ENCODE results near the gene ATP11B. TPM values are rescaled to one million over a fixed set of nuclear protein-coding genes. Genes with fewer than 3 reads are reported as not detected.

Gene ATP11B
- total RNA-seq, result 100 to 1,000 TPM; 158 to 160 TPM

DNA sequence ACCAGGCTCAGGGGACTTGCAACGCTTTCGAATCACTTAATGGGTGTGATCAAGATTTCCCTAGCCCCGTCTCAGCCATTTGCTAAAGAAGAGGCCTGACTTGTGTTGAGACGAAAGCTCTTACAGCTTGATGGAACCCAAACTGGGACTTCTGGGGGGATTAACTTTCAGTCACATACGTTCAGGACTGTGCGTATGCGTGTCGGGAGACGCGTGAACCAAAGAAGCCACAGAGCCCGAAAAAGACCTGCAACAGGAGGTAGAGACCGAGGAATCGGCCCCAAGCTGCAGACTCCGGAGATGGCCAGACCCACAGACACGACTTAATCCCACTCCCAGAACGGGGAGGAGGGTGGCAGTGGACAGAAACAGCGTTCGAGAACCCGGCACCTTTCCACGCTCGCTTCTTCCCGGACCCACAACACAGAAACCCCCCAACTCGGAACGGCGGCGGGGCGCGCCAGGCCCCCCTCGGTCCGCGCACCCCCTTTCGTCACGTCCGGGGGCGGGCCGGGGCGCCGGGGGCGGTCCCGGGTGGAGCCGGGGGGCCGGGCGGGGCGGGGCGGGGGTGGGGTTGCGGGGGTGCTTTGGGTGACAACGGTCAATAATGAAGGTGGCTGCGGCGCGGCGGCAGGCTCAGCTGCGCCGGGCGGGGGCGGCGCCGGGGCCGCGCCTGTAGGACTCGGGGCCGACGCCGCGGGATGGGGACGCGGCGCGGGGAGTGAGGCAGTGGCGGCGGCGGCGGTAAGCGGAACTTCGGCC, at the start of gene ATP11B:
ATP11B (plus strand) TSS at position 604 of the 762 bp plus-strand sequence. CDS start 256 bp downstream, outside the sequence.
- peaks cover 5% of the 10 kb centered on the region for H3K36me3 Mint-ChIP-seq
- H3K4me3 Mint-ChIP-seq, result peak within 1 kb of the TSS; percentile 97
- peak; percentile 90 to 93 for ATAC-seq
- H3K27ac Mint-ChIP-seq, result peak within 1 kb of the TSS; percentile 97
- DNase-seq (ENCODE audit: low spot score), result peak; percentile 86
- no peaks in the 10 kb centered on the region for H3K9me3 Mint-ChIP-seq
- peaks cover 26% of the 10 kb centered on the region in 2 donors for H3K4me1 Mint-ChIP-seq (ENCODE audit: low read depth in 2 of 2)
- H3K27me3 Mint-ChIP-seq, result peaks cover 0 to 1% of the 10 kb centered on the region in 2 donors

DNA sequence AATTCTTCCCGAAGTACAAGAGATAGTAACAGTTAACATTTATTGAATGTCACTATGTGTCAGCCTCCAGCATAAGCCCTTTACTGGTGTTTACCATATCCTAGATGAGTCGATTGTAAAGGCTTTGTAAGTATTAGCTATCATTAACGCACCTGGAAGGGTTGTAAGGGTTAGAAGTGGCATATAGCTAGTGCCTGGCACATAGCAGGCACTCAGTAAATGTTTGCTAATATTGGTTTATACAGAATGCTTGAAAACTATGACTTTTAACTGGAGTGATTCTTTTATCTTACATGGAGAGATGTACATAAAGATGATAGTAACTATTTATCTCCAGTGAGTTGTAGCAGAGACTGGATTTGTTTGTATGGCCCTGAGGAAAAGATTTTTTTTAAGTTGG, 46.3 kb upstream of the ATP11B start:
- Mint-ChIP-seq H3K27me3 (peaks cover 0 to 3% of the 10 kb centered on the region in 2 donors), H3K9me3 (no peaks in the 10 kb centered on the region), H3K4me3 (no peak overlapping the region), H3K27ac (no peak overlapping the region), H3K4me1 (ENCODE audit: low read depth in 2 of 2) (no peaks in the 10 kb centered on the region), H3K36me3 (no peaks in the 10 kb centered on the region)
- DNase-seq (ENCODE audit: low spot score), result no peak
- no peak for ATAC-seq

DNA sequence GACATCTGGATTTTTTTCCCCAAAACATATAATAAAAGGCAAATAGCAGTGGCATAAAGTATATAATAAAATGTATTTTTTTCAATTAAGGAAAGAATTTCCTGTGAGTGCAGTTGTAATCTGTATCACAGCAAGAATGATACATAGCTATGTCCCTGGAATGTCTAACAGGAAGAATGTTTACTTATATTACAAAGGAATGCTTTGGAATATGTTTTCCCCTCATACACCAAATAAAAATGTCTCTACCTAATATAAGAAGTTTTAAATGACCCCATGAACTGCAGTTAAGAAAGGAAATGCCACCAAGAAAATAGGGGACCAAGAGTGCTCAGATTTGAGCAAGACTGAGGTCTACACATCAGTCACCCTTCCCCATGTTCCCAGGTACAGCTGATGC, 38.0 kb upstream of the ATP11B start:
- ATAC-seq, result no peak
- H3K27me3 Mint-ChIP-seq, result peaks cover 9 to 19% of the 10 kb centered on the region in 2 donors
- H3K4me1 Mint-ChIP-seq (ENCODE audit: low read depth in 2 of 2), result no peaks in the 10 kb centered on the region
- DNase-seq (ENCODE audit: low spot score), result no peak
- no peak overlapping the region for H3K27ac Mint-ChIP-seq
- H3K4me3 Mint-ChIP-seq, result no peak overlapping the region
- no peaks in the 10 kb centered on the region for H3K9me3 Mint-ChIP-seq
- no peaks in the 10 kb centered on the region for H3K36me3 Mint-ChIP-seq

DNA sequence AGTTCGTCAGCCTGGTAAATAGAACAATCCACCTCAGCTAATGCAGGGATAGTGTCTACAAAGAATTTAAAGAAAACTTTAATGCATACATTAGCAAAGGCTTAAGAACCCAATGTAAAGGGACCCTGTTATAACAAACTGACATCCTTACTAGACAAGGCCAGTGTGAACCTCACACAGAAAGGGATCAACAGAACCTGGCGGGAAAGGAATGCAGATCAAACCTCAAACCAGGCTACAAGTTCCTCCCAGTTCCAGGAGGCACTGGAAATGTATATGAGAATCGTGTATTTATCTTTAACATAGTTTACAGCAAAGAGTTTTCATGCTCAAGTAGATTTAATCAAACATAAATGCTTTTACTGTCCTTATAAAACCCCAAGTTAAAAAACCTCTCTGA, 37.6 kb upstream of the ATP11B start:
- Mint-ChIP-seq H3K4me1 (ENCODE audit: low read depth in 2 of 2) (no peaks in the 10 kb centered on the region), H3K9me3 (no peaks in the 10 kb centered on the region), H3K27me3 (peaks cover 9 to 19% of the 10 kb centered on the region in 2 donors), H3K4me3 (no peak overlapping the region), H3K36me3 (no peaks in the 10 kb centered on the region), H3K27ac (no peak overlapping the region)
- no peak for ATAC-seq
- DNase-seq (ENCODE audit: low spot score), result no peak

DNA sequence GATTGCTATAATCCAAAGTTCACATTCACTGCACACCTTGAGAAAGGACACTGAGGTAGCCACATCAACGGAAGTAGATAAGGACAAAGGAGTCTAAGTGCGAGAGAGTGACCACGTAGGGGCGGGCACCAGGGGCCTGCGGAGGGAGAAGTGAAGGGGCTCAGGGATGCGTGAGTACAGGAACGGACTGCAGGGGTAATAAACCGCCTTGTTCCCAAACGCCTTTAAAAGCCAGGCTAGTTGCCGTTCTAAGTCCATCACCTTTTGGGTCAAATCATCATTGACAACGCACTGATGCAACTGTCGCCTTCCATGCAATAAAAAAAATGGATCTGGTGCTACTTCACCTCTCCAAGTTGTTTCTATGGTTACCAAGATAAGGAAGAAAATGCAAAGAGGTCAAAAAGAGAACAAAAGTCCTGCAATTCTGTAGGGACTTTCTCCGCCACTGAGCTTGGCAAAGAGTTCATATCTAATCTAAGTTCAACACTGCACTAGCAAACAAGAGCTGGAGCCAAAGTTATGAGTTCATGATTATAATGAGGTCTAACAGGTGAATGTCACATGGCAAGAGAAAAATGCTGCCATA, 32.6 kb upstream of the ATP11B start:
- Mint-ChIP-seq H3K27me3 (peaks cover 17 to 20% of the 10 kb centered on the region in 2 donors), H3K27ac (no peak overlapping the region), H3K4me3 (no peak overlapping the region), H3K4me1 (ENCODE audit: low read depth in 2 of 2) (no peaks in the 10 kb centered on the region), H3K36me3 (no peaks in the 10 kb centered on the region), H3K9me3 (no peaks in the 10 kb centered on the region)
- no peak for DNase-seq (ENCODE audit: low spot score)
- ATAC-seq, result no peak

DNA sequence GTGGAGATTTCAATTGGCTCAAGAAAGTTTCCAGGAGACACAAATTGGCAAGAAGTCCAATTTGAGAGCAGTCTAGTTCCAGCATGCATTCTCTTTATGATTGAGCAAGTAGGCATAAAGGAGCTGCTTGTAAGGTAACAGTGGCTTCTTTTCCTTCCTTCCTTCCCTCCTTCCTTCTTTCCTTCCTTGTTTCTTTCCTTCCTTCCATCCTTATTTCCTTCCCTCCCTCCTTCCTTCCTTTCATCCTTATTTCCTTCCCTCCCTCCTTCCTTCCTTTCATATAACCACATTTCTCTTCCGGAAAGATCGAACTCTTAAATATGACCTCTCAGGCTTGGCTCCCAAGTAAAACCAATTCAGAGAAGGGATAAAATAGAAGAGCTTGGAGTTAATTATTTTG, 29.4 kb upstream of the ATP11B start:
- no peak for DNase-seq (ENCODE audit: low spot score)
- Mint-ChIP-seq H3K27me3 (peaks cover 8 to 13% of the 10 kb centered on the region in 2 donors), H3K9me3 (no peaks in the 10 kb centered on the region), H3K36me3 (no peaks in the 10 kb centered on the region), H3K27ac (no peak overlapping the region), H3K4me3 (no peak overlapping the region), H3K4me1 (ENCODE audit: low read depth in 2 of 2) (no peaks in the 10 kb centered on the region)
- ATAC-seq, result no peak

DNA sequence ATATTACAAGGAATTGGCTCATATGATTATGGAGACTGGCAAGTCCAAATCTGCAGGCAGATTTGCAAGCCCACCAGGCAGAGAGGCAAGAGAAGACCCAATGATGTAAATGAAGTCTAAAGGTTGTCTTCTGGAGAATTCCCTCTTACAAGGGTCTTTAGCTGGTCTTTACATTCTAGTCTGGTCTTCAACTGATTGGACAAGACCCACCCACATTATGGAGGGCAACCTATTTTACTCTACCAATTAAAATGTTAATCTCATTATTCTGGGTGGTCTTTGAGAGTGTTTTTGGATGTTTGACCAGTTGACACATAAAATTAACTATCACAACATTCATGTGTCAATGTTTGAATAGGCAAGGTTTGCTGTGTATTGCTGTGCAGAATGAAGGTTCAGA, 28.0 kb upstream of the ATP11B start:
- ATAC-seq, result no peak
- H3K27me3 Mint-ChIP-seq, result peaks cover 8 to 13% of the 10 kb centered on the region in 2 donors
- no peak overlapping the region for H3K27ac Mint-ChIP-seq
- no peak overlapping the region for H3K4me3 Mint-ChIP-seq
- no peaks in the 10 kb centered on the region for H3K36me3 Mint-ChIP-seq
- no peaks in the 10 kb centered on the region for H3K9me3 Mint-ChIP-seq
- H3K4me1 Mint-ChIP-seq (ENCODE audit: low read depth in 2 of 2), result no peaks in the 10 kb centered on the region
- DNase-seq (ENCODE audit: low spot score), result no peak

DNA sequence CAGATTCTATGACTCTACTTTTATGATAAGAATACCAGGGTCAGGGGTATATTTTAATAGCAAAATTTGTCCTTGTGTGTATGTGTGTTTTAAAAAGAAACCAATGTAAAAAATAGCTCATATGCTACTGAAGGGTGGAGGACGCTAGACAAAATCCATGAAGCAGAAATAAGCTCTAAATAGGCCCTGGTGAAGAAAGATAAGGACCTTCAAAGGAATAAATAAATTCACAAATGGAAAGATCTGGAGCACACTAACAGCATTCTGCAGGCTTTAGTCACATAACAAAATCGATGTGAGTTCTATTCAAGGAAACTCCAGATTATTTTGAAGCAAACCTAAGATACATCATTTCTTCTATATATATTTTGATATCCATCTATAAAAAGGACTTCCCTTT, 27.2 kb upstream of the ATP11B start:
- no peaks in the 10 kb centered on the region for H3K4me1 Mint-ChIP-seq (ENCODE audit: low read depth in 2 of 2)
- H3K36me3 Mint-ChIP-seq, result no peaks in the 10 kb centered on the region
- peaks cover 8 to 13% of the 10 kb centered on the region in 2 donors for H3K27me3 Mint-ChIP-seq
- no peak overlapping the region for H3K27ac Mint-ChIP-seq
- ATAC-seq, result no peak
- H3K9me3 Mint-ChIP-seq, result no peaks in the 10 kb centered on the region
- DNase-seq (ENCODE audit: low spot score), result no peak
- no peak overlapping the region for H3K4me3 Mint-ChIP-seq

DNA sequence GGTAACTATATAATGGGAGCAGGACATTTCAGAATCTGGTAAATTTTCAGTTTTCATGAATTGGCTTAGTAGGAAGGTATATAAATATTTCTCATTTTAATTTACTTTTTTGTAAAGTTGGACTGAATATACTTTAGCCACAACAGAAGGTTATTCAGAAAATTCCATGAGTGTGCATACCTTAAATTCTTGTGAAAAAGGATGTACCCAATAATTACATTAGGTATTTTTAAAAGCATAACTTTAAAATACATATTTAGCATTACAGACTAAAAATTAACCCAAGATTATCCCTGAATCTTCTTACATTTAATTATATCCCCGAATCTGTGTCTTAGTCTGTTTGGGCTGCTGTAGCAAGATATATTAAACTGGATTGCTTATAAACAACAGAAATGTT, 24.9 kb upstream of the ATP11B start:
- Mint-ChIP-seq H3K27ac (no peak overlapping the region), H3K9me3 (no peaks in the 10 kb centered on the region), H3K27me3 (peaks cover 12 to 15% of the 10 kb centered on the region in 2 donors), H3K36me3 (no peaks in the 10 kb centered on the region), H3K4me1 (ENCODE audit: low read depth in 2 of 2) (no peaks in the 10 kb centered on the region), H3K4me3 (no peak overlapping the region)
- DNase-seq (ENCODE audit: low spot score) (no peak), ATAC-seq (no peak)

DNA sequence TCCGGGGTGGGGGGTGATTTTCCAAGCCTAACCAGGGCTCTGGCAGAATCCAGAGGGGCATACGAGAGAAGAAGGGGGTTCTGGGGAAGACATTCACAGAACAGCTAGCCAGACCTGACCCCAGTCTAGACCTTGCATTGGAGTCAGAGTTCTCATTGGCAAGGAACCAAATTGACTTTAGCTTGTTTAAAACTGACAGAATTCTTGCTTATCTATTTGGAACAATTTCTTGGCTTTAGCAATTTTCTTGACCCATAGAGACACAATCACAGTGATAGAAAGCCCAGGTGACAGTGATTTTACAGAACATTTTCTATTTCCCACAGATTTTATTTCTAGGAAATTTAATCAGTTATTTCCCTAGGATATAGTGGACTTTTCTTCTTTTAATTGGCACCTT, 23.6 kb upstream of the ATP11B start:
- no peaks in the 10 kb centered on the region for H3K9me3 Mint-ChIP-seq
- H3K4me3 Mint-ChIP-seq, result no peak overlapping the region
- H3K4me1 Mint-ChIP-seq (ENCODE audit: low read depth in 2 of 2), result no peaks in the 10 kb centered on the region
- peaks cover 11 to 12% of the 10 kb centered on the region in 2 donors for H3K27me3 Mint-ChIP-seq
- peaks cover under 1% of the 10 kb centered on the region for H3K36me3 Mint-ChIP-seq
- ATAC-seq (no peak), DNase-seq (ENCODE audit: low spot score) (no peak)
- H3K27ac Mint-ChIP-seq, result no peak overlapping the region

DNA sequence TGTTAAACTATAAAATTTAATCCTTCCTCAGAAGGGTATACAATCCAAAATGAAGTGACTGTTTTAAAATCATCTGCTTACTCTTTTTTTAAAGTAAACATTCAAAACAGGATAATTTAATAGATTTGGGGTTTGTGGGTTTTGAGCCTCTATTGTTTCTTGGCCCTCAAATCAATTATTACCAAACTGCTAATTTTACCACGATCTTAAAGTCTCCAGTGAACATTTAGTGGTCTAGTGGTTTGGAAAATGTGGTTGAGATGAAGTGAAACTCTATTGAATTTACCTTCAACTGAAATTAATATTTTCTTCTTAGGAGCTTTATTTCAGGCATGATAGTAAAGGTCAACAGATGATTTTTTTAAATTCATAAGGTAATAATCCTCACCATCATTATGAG, 11.2 kb upstream of the ATP11B start:
- H3K4me1 Mint-ChIP-seq (ENCODE audit: low read depth in 2 of 2), result peaks cover 3 to 5% of the 10 kb centered on the region in 2 donors
- H3K4me3 Mint-ChIP-seq, result no peak overlapping the region
- H3K27me3 Mint-ChIP-seq, result peaks cover 15 to 17% of the 10 kb centered on the region in 2 donors
- H3K36me3 Mint-ChIP-seq, result no peaks in the 10 kb centered on the region
- ATAC-seq, result no peak
- H3K27ac Mint-ChIP-seq, result no peak overlapping the region
- H3K9me3 Mint-ChIP-seq, result no peaks in the 10 kb centered on the region
- DNase-seq (ENCODE audit: low spot score), result no peak

DNA sequence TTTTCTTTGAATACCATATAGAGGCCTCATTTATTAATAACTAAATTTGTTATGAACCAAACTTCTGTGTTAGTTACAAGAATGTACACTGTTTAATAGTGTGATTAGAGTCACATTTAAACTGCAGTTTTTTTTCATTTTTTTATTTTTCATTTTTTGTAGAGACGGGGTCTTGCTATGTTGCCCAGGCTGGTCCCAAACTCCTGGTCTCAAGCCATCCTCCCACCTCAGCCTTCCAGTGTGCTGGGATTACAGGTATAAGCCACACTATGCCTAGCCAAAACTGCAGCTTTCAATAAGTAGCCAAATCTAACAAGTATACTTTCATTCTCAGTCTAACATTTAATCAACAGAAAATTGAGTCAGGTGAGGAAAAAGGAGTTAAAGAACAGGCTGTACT, 10.2 kb upstream of the ATP11B start:
- peaks cover 6 to 9% of the 10 kb centered on the region in 2 donors for H3K4me1 Mint-ChIP-seq (ENCODE audit: low read depth in 2 of 2)
- no peaks in the 10 kb centered on the region for H3K9me3 Mint-ChIP-seq
- H3K4me3 Mint-ChIP-seq, result no peak overlapping the region
- ATAC-seq (no peak), DNase-seq (ENCODE audit: low spot score) (no peak)
- peaks cover 20 to 22% of the 10 kb centered on the region in 2 donors for H3K27me3 Mint-ChIP-seq
- no peaks in the 10 kb centered on the region for H3K36me3 Mint-ChIP-seq
- peak overlapping the region in 1 of 2 donors; percentile 70 for H3K27ac Mint-ChIP-seq

DNA sequence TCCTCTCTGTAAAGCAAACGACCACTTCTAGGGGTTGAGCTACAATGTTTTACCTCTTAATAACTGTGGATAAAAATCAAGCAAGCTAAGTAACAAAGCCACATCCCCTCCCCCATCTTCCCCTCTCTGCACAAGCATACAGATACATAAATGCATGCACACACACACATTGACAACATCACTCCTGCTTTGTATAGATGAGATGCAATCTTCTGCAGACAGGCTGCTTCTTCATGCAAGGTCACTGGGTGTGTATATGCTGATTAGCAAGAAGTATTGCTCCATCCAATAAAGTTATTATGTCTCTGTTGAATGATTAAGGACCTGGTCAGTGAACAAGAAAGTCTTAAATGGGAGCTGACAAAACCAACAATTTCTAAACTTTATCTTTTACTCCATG, 8.8 kb upstream of the ATP11B start:
- DNase-seq (ENCODE audit: low spot score), result no peak
- H3K9me3 Mint-ChIP-seq, result no peaks in the 10 kb centered on the region
- ATAC-seq, result peak in 1 of 2 donors; percentile 38
- H3K27ac Mint-ChIP-seq, result no peak overlapping the region
- no peak overlapping the region for H3K4me3 Mint-ChIP-seq
- peaks cover 8 to 11% of the 10 kb centered on the region in 2 donors for H3K4me1 Mint-ChIP-seq (ENCODE audit: low read depth in 2 of 2)
- no peaks in the 10 kb centered on the region for H3K36me3 Mint-ChIP-seq
- H3K27me3 Mint-ChIP-seq, result peaks cover 20 to 23% of the 10 kb centered on the region in 2 donors

DNA sequence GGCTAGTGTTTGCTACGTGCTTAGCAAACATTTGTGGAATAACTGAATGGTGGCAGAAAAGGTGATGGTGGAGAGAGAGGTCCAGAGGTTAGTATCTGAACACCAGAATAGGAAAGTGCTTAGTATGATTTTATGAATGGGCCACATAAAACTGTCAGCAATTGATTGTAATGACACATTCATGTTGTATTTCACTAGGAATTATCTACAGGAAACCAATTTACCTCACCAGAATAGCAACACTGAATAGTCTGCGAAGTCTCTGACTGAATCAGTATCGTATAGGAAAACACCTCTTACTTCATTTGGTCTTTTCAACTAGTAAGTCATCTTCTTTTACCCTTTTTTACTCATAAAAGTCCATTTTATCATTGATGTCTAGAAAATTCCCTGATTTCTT, 8.2 kb upstream of the ATP11B start:
- Mint-ChIP-seq H3K27me3 (peaks cover 20 to 23% of the 10 kb centered on the region in 2 donors), H3K4me1 (ENCODE audit: low read depth in 2 of 2) (peaks cover 8 to 11% of the 10 kb centered on the region in 2 donors), H3K9me3 (no peaks in the 10 kb centered on the region), H3K36me3 (no peaks in the 10 kb centered on the region), H3K27ac (no peak overlapping the region), H3K4me3 (no peak overlapping the region)
- DNase-seq (ENCODE audit: low spot score), result no peak
- ATAC-seq, result no peak
